M059J (cell line): Measurements from ENCODE around the gene EXOC6. TPM values are rescaled to one million over a fixed set of nuclear protein-coding genes. Genes with fewer than 3 reads are reported as not detected.
"Not testable (repeated sequence)": the region's sequence is repeated elsewhere in the genome, so short reads cannot be mapped to it uniquely, and the experiment has no call there.

Experiments used
- DNase-seq: peaks from one replicate; pipeline ENCODE4 v3.0.0-alpha.2; 2012; ENCODE audit warnings: low read depth
- total RNA-seq: library from RNA; depleted of rRNA; stranded (reverse); fragments of >200 nt; shearing (Covaris generic); gene quantifications from 2 replicates; pipeline ENCODE4 v1.2.3, GENCODE V29; 2014

EXOC6 gene
- total RNA-seq, 1 experiment from 2014 or later: 12.6 TPM

- DNase-seq: no peak
These were observed 32.6 kb downstream of the EXOC6 start for GRCh38 chr10:92880917-92881316.

- no peak for DNase-seq
These were observed 38.1 kb downstream of the EXOC6 start for GRCh38 chr10:92886334-92886961.

GRCh38 chr10:92890471-92890870 lies 42.2 kb downstream of the EXOC6 start:
- DNase-seq: no peak

GRCh38 chr10:92891885-92892690 lies 43.8 kb downstream of the EXOC6 start:
- DNase-seq: peak; percentile 98

GRCh38 chr10:92892691-92893054 lies 44.4 kb downstream of the EXOC6 start:
- DNase-seq: no peak

- DNase-seq: no peak
These were observed 45.8 kb downstream of the EXOC6 start for GRCh38 chr10:92894081-92894655.

GRCh38 chr10:92897916-92898315 lies 49.6 kb downstream of the EXOC6 start:
- peak; percentile 22 for DNase-seq

GRCh38 chr10:92901819-92902251 lies 53.5 kb downstream of the EXOC6 start:
- DNase-seq: no peak

GRCh38 chr10:92903633-92904032 lies 55.3 kb downstream of the EXOC6 start:
- DNase-seq: no peak

GRCh38 chr10:92907280-92907679 lies 59.0 kb downstream of the EXOC6 start:
- no peak for DNase-seq

- DNase-seq: not testable (repeated sequence)
These were observed 64.3 kb downstream of the EXOC6 start for GRCh38 chr10:92912631-92913030.

- no peak for DNase-seq
These were observed 65.7 kb downstream of the EXOC6 start for GRCh38 chr10:92913973-92914372.

GRCh38 chr10:92914478-92915325 lies 66.4 kb downstream of the EXOC6 start:
- peak; percentile 55 for DNase-seq

- no peak for DNase-seq
These were observed 67.6 kb downstream of the EXOC6 start for GRCh38 chr10:92915892-92916291.

GRCh38 chr10:92916433-92916832 lies 68.1 kb downstream of the EXOC6 start:
- DNase-seq: no peak

GRCh38 chr10:92918603-92919002 lies 70.3 kb downstream of the EXOC6 start:
- no peak for DNase-seq

- no peak for DNase-seq
These were observed 72.5 kb downstream of the EXOC6 start for GRCh38 chr10:92920866-92921265.

- DNase-seq: peak; percentile 29
These were observed 75.1 kb downstream of the EXOC6 start for GRCh38 chr10:92923416-92923815.

GRCh38 chr10:92929896-92930295 lies 81.6 kb downstream of the EXOC6 start:
- DNase-seq: no peak

GRCh38 chr10:92931597-92931996 lies 83.3 kb downstream of the EXOC6 start:
- DNase-seq: no peak

GRCh38 chr10:92937876-92938275 lies 89.6 kb downstream of the EXOC6 start:
- no peak for DNase-seq

GRCh38 chr10:92938841-92939240 lies 90.5 kb downstream of the EXOC6 start:
- DNase-seq: no peak
